Vagina (tissue), 2 donors: ENCODE results near the gene ALK.

Experiments used
- POLR2A ChIP-seq, 2 donors: fragments of 450-650 bp; IDR thresholded peaks; one replicate each; pipeline ENCODE4 v1.6.1; 2017; ENCODE audit warnings: antibody characterized with exemption in 2 of 2, mild to moderate bottlenecking in 2 of 2, moderate library complexity in 2 of 2
- TF ChIP-seq, protein P1 (sequence below), 3 experiments: fragments of 450-650 bp in 2 of 3; fragments of 200-600 bp in 1 of 3; sonication (generic) in 1 of 3; IDR thresholded peaks; one replicate each; pipeline ENCODE4 v1.5.1; 2017 to 2019; ENCODE audit warnings: antibody characterized with exemption in 3 of 3, mild to moderate bottlenecking in 2 of 3, moderate library complexity in 2 of 3

GRCh38 chr2:29166242-29167039 is 754.9 kb downstream of the ALK start:
- TF ChIP-seq, protein P1, sequence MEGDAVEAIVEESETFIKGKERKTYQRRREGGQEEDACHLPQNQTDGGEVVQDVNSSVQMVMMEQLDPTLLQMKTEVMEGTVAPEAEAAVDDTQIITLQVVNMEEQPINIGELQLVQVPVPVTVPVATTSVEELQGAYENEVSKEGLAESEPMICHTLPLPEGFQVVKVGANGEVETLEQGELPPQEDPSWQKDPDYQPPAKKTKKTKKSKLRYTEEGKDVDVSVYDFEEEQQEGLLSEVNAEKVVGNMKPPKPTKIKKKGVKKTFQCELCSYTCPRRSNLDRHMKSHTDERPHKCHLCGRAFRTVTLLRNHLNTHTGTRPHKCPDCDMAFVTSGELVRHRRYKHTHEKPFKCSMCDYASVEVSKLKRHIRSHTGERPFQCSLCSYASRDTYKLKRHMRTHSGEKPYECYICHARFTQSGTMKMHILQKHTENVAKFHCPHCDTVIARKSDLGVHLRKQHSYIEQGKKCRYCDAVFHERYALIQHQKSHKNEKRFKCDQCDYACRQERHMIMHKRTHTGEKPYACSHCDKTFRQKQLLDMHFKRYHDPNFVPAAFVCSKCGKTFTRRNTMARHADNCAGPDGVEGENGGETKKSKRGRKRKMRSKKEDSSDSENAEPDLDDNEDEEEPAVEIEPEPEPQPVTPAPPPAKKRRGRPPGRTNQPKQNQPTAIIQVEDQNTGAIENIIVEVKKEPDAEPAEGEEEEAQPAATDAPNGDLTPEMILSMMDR (IDR thresholded peaks at IDR 0.05), result no peak
- no peak for TF ChIP-seq POLR2A (IDR thresholded peaks at IDR 0.05)
